Measurements from ENCODE around the gene NECAB3.

GRCh38 chr20:33658510-33658909, 15.7 kb downstream of the NECAB3 start:
- TF ChIP-seq CTCF (IDR thresholded peaks at IDR 0.05; ENCODE audit: insufficient read depth, low read depth, low read length) (no peak), EZH2 (IDR thresholded peaks at IDR 0.05; ENCODE audit: insufficient read depth, low read length) (no peak)
